GM12878 (cell line): ENCODE results near the gene TAF11L6. TPM values are rescaled to one million over a fixed set of nuclear protein-coding genes. Genes with fewer than 3 reads are reported as not detected.

ENCODE experiments used
- ATAC-seq: fragments of 200-7000 bp; cut with Tn5 transposase; 3 replicates; pipeline ENCODE4 v1.9.1; 2020; ENCODE audit warnings: mild to moderate bottlenecking, moderate library complexity
- BruUV-seq: library from RNA; stranded (reverse); fragments of 400-500 nt; replicated peaks from 2 replicates; lab custom pipeline; 2021; lab: Mats Ljungman, UMichigan
- CTCF ChIA-PET: fragments of 300-600 bp; sonication (Branson Sonifier 250); formaldehyde crosslinking; extraction: SDS; loops from one replicate; lab custom pipeline; 2021; ENCODE audit warnings: inconsistent platforms; lab: Yijun Ruan, JAX
- POLR2A ChIA-PET: fragments of 350-600 bp; formaldehyde crosslinking; extraction: SDS; loops from one replicate; lab custom pipeline; 2021; ENCODE audit warnings: inconsistent platforms; lab: Charles Lee
- RAD21 ChIA-PET: fragments of 300-600 bp; sonication (Branson Sonifier 250); formaldehyde crosslinking; loops from one replicate; lab custom pipeline; 2023; ENCODE audit warnings: antibody characterized with exemption; ENCODE audit not compliant: unreplicated experiment; lab: Charles Lee
- SMC1A ChIA-PET: fragments of 300-600 bp; sonication (Branson Sonifier 250); formaldehyde crosslinking; loops from one replicate; lab custom pipeline; 2023; ENCODE audit not compliant: unreplicated experiment, uncharacterized antibody; lab: Charles Lee
- DNase-seq: peaks from one replicate; pipeline ENCODE4 v3.0.0-alpha.2; 2011; ENCODE audit warnings: low read depth, low spot score
- FAIRE-seq: peaks from 3 replicates; lab custom pipeline; 2011; peaks lifted over from hg19 to GRCh38; lab: Jason Lieb, UNC
- H2AFZ ChIP-seq: 2 replicates; pipeline ENCODE4 v1.6.0; 2011; ENCODE audit warnings: low read depth, low read length, control low read depth; ENCODE audit not compliant: control insufficient read depth
- H3K27ac ChIP-seq: 2 replicates; pipeline ENCODE4 v1.5.1; 2011; ENCODE audit warnings: control low read depth; ENCODE audit not compliant: control insufficient read depth, insufficient read depth
- H3K27me3 ChIP-seq, 2 experiments: replicated peaks in 1 of 2; 2 replicates each; pipeline versions ENCODE4 v1.6.0 to v1.6.1; 2011; ENCODE audit warnings: low read length in 1 of 2; ENCODE audit not compliant: control insufficient read depth in 2 of 2, insufficient read depth in 2 of 2
- H3K36me3 ChIP-seq, 2 experiments: 2 replicates each; pipeline ENCODE4 v1.5.1; 2011; ENCODE audit warnings: low read length in 1 of 2; ENCODE audit not compliant: control insufficient read depth in 2 of 2, insufficient read depth in 2 of 2
- H3K4me1 ChIP-seq: 2 replicates; pipeline ENCODE4 v1.6.1; 2011; ENCODE audit warnings: mild to moderate bottlenecking, low read length, moderate library complexity, mixed read lengths; ENCODE audit not compliant: control insufficient read depth, insufficient read depth
- H3K4me2 ChIP-seq: 2 replicates; pipeline ENCODE4 v1.6.0; 2011; ENCODE audit warnings: control low read depth; ENCODE audit not compliant: control insufficient read depth, insufficient read depth
- H3K4me3 ChIP-seq: fragments of 200-600 bp; sonication (generic); 2 replicates; pipeline ENCODE4 v1.5.1; 2016
- H3K79me2 ChIP-seq: 2 replicates; pipeline ENCODE4 v1.6.0; 2011; ENCODE audit warnings: low read length; ENCODE audit not compliant: control insufficient read depth, insufficient read depth
- H3K9ac ChIP-seq: 2 replicates; pipeline ENCODE4 v1.8.0; 2011; ENCODE audit warnings: low read length, control low read depth, mixed read lengths; ENCODE audit not compliant: control insufficient read depth, insufficient read depth
- H3K9me3 ChIP-seq: replicated peaks from 3 replicates; pipeline ENCODE4 v1.5.1; 2011; ENCODE audit warnings: mild to moderate bottlenecking, low read length; ENCODE audit not compliant: control insufficient read depth, insufficient read depth
- H4K20me1 ChIP-seq: 2 replicates; pipeline ENCODE4 v1.6.0; 2011; ENCODE audit not compliant: control insufficient read depth, insufficient read depth
- BHLHE40 ChIP-seq, 2 experiments: fragments of 450-650 bp in 1 of 2; IDR thresholded peaks; 2 replicates each; pipeline ENCODE4 v1.6.1; 2011 to 2017; ENCODE audit warnings: low read depth in 2 of 2, borderline replicate concordance in 1 of 2, improper control_type of control experiment in 1 of 2, low read length in 1 of 2, mild to moderate bottlenecking in 1 of 2
- BRCA1 ChIP-seq: IDR thresholded peaks from 2 replicates; pipeline ENCODE4 v1.6.1; 2011; ENCODE audit warnings: low read depth, low read length, improper control_type of control experiment
- EGR1 ChIP-seq, 2 experiments: IDR thresholded peaks; 1 replicate in 1 of 2; 2 replicates in 1 of 2; pipeline ENCODE4 v1.6.1; 2011 to 2012; ENCODE audit warnings: low read depth in 2 of 2, low read length in 2 of 2, borderline replicate concordance in 1 of 2, mild to moderate bottlenecking in 1 of 2, moderate library complexity in 1 of 2
- MEF2A ChIP-seq: IDR thresholded peaks from 2 replicates; pipeline ENCODE4 v1.6.1; 2011; ENCODE audit warnings: low read depth, mild to moderate bottlenecking, low read length, moderate library complexity; ENCODE audit not compliant: insufficient read depth
- MYB ChIP-seq: fragments of 150-350 bp; IDR thresholded peaks from 2 replicates; pipeline ENCODE4 v1.6.1; 2014; ENCODE audit warnings: mild to moderate bottlenecking, low read depth, low read length, borderline replicate concordance
- NR2C2 ChIP-seq: IDR thresholded peaks from 2 replicates; pipeline ENCODE4 v1.6.1; 2011; ENCODE audit warnings: borderline replicate concordance, low read depth; ENCODE audit not compliant: control insufficient read depth, insufficient read length
- PAX8 ChIP-seq: fragments of 450-650 bp; IDR thresholded peaks from 2 replicates; pipeline ENCODE4 v1.6.1; 2017; ENCODE audit warnings: mild to moderate bottlenecking, moderate library complexity
- POLR2AphosphoS5 ChIP-seq: IDR thresholded peaks from 2 replicates; pipeline ENCODE4 v1.6.1; 2011; ENCODE audit warnings: mild to moderate bottlenecking, low read length, inconsistent platforms
- RAD51 ChIP-seq: fragments of 450-650 bp; IDR thresholded peaks from 2 replicates; pipeline ENCODE4 v1.6.1; 2016; ENCODE audit warnings: moderate library complexity, mild to moderate bottlenecking, inconsistent platforms
- WGBS: methylation state at CpG from one replicate; pipeline ENCODE4 v1.1.6; 2016; ENCODE audit warnings: low lambda C conversion rate; ENCODE audit not compliant: insufficient replicate concordance, insufficient coverage; ENCODE audit errors: missing lambda C conversion rate; 5-methylcytosine and 5-hydroxymethylcytosine counted together
- in situ Hi-C: fragments of 300-500 bp; cut with MboI; formaldehyde crosslinking; loops from 9 replicates; pipeline ENCODE4 v1.14.3; 2018; ENCODE audit warnings: mixed read lengths
- intact Hi-C: fragments of 100-400 bp; cut with micrococcal nuclease; formaldehyde crosslinking; loops from one replicate; pipeline ENCODE4 v1.14.2; 2022; ENCODE audit not compliant: unreplicated experiment
- polyA plus RNA-seq, 11 experiments: library from polyadenylated mRNA; depleted of rRNA in 4 of 11; unstranded in 6 of 11; stranded (reverse) in 5 of 11; fragments of >200 nt; fragmentation: Nextera tagmentation in 4 of 11; fragmentation: Illumina TruSeq in 1 of 11; extraction: Ambion mirVana in 4 of 11; extraction: Trizol in 1 of 11; gene quantifications; 1 replicate in 1 of 11; 2 replicates in 10 of 11; pipeline versions ENCODE4 v1.2.1 to v1.2.3, GENCODE V29; 2011 to 2016; ENCODE audit warnings: inconsistent platforms in 2 of 11, missing spikeins in 2 of 11, low read depth in 1 of 11
- total RNA-seq, 4 experiments: library from RNA; depleted of rRNA in 3 of 4; stranded (reverse); fragments of >200 nt in 3 of 4; fragmentation: Illumina TruSeq in 1 of 4; extraction: Trizol in 1 of 4; gene quantifications; 2 replicates each; pipeline versions ENCODE4 v1.2.1 to v1.2.3, GENCODE V29; 2013 to 2021
- TF ChIP-seq, protein P1 (sequence below): fragments of 450-650 bp; formaldehyde crosslinking; IDR thresholded peaks from 2 replicates; pipeline ENCODE4 v1.5.0; 2022; ENCODE audit warnings: mild to moderate bottlenecking, missing genetic modification characterization
- TF ChIP-seq, protein P2 (sequence below): fragments of 450-650 bp; IDR thresholded peaks from 2 replicates; pipeline ENCODE4 v1.6.1; 2017; ENCODE audit warnings: antibody characterized with exemption, mild to moderate bottlenecking, moderate library complexity
- TF ChIP-seq, protein P3 (sequence below): fragments of 150-350 bp; IDR thresholded peaks from 2 replicates; pipeline ENCODE4 v1.6.1; 2014; ENCODE audit warnings: mild to moderate bottlenecking, low read depth, low read length
- TF ChIP-seq, protein P4 (sequence below): IDR thresholded peaks from 2 replicates; pipeline ENCODE4 v1.6.1; 2012; ENCODE audit warnings: mild to moderate bottlenecking, low read depth, low read length

Gene TAF11L6
- total and polyA plus RNA-seq, 10 of the 15 experiments (the other 5 are each of a cell fraction or from before 2014, with no cell fraction given): not detected

GRCh38 chr5:17482790-17483189 lies 45.7 kb upstream of the TAF11L6 start:
- ChIA-PET SMC1A (no interaction called here), CTCF (no interaction called here), RAD21 (no interaction called here), POLR2A (no interaction called here)
- no peak overlapping the region for H3K9ac ChIP-seq
- no peak overlapping the region for H3K4me3 ChIP-seq
- no peaks in the 10 kb centered on the region for H3K4me1 ChIP-seq
- in situ Hi-C loops: no loop called here
- no peak overlapping the region for H2AFZ ChIP-seq
- H4K20me1 ChIP-seq: no peaks in the 10 kb centered on the region
- H3K27ac ChIP-seq: no peak overlapping the region
- DNase-seq: no peak
- H3K79me2 ChIP-seq: no peaks in the 10 kb centered on the region
- no peaks in the 10 kb centered on the region for H3K9me3 ChIP-seq
- no peak for FAIRE-seq
- no peaks in the 10 kb centered on the region for H3K36me3 ChIP-seq
- WGBS: 22% methylated on average over 2 of the region's 2 CpGs
- no TSS peak for BruUV-seq
- no peak overlapping the region for H3K4me2 ChIP-seq
- ATAC-seq: no peak
- intact Hi-C loops: loop anchor here (10.0 kb wide), 1 partner anchor 268 kb away; the partner anchor contains the start of gene BASP1
- H3K27me3 ChIP-seq: no peaks in the 10 kb centered on the region; a peak in 1 of 4 replicates
- TF ChIP-seq BRCA1 (no peak), POLR2AphosphoS5 (no peak), BHLHE40 (IDR thresholded peaks at IDR 0.05; ENCODE audit: borderline replicate concordance in 1 of 2, low read depth in 2 of 2, low read length in 1 of 2) (no peak), RAD51 (no peak), EGR1 (IDR thresholded peaks at IDR 0.05; ENCODE audit: borderline replicate concordance in 1 of 2, low read depth in 2 of 2, low read length in 2 of 2) (no peak), PAX8 (no peak), MYB (no peak), NR2C2 (no peak), MEF2A (no peak)
- TF ChIP-seq, protein P1, sequence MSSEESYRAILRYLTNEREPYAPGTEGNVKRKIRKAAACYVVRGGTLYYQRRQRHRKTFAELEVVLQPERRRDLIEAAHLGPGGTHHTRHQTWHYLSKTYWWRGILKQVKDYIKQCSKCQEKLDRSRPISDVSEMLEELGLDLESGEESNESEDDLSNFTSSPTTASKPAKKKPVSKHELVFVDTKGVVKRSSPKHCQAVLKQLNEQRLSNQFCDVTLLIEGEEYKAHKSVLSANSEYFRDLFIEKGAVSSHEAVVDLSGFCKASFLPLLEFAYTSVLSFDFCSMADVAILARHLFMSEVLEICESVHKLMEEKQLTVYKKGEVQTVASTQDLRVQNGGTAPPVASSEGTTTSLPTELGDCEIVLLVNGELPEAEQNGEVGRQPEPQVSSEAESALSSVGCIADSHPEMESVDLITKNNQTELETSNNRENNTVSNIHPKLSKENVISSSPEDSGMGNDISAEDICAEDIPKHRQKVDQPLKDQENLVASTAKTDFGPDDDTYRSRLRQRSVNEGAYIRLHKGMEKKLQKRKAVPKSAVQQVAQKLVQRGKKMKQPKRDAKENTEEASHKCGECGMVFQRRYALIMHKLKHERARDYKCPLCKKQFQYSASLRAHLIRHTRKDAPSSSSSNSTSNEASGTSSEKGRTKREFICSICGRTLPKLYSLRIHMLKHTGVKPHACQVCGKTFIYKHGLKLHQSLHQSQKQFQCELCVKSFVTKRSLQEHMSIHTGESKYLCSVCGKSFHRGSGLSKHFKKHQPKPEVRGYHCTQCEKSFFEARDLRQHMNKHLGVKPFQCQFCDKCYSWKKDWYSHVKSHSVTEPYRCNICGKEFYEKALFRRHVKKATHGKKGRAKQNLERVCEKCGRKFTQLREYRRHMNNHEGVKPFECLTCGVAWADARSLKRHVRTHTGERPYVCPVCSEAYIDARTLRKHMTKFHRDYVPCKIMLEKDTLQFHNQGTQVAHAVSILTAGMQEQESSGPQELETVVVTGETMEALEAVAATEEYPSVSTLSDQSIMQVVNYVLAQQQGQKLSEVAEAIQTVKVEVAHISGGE (CRISPR knock-in tag): no peak
- TF ChIP-seq, protein P2, sequence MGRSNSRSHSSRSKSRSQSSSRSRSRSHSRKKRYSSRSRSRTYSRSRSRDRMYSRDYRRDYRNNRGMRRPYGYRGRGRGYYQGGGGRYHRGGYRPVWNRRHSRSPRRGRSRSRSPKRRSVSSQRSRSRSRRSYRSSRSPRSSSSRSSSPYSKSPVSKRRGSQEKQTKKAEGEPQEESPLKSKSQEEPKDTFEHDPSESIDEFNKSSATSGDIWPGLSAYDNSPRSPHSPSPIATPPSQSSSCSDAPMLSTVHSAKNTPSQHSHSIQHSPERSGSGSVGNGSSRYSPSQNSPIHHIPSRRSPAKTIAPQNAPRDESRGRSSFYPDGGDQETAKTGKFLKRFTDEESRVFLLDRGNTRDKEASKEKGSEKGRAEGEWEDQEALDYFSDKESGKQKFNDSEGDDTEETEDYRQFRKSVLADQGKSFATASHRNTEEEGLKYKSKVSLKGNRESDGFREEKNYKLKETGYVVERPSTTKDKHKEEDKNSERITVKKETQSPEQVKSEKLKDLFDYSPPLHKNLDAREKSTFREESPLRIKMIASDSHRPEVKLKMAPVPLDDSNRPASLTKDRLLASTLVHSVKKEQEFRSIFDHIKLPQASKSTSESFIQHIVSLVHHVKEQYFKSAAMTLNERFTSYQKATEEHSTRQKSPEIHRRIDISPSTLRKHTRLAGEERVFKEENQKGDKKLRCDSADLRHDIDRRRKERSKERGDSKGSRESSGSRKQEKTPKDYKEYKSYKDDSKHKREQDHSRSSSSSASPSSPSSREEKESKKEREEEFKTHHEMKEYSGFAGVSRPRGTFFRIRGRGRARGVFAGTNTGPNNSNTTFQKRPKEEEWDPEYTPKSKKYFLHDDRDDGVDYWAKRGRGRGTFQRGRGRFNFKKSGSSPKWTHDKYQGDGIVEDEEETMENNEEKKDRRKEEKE: no peak
- TF ChIP-seq, protein P3, sequence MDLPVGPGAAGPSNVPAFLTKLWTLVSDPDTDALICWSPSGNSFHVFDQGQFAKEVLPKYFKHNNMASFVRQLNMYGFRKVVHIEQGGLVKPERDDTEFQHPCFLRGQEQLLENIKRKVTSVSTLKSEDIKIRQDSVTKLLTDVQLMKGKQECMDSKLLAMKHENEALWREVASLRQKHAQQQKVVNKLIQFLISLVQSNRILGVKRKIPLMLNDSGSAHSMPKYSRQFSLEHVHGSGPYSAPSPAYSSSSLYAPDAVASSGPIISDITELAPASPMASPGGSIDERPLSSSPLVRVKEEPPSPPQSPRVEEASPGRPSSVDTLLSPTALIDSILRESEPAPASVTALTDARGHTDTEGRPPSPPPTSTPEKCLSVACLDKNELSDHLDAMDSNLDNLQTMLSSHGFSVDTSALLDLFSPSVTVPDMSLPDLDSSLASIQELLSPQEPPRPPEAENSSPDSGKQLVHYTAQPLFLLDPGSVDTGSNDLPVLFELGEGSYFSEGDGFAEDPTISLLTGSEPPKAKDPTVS: no peak
- TF ChIP-seq, protein P4, sequence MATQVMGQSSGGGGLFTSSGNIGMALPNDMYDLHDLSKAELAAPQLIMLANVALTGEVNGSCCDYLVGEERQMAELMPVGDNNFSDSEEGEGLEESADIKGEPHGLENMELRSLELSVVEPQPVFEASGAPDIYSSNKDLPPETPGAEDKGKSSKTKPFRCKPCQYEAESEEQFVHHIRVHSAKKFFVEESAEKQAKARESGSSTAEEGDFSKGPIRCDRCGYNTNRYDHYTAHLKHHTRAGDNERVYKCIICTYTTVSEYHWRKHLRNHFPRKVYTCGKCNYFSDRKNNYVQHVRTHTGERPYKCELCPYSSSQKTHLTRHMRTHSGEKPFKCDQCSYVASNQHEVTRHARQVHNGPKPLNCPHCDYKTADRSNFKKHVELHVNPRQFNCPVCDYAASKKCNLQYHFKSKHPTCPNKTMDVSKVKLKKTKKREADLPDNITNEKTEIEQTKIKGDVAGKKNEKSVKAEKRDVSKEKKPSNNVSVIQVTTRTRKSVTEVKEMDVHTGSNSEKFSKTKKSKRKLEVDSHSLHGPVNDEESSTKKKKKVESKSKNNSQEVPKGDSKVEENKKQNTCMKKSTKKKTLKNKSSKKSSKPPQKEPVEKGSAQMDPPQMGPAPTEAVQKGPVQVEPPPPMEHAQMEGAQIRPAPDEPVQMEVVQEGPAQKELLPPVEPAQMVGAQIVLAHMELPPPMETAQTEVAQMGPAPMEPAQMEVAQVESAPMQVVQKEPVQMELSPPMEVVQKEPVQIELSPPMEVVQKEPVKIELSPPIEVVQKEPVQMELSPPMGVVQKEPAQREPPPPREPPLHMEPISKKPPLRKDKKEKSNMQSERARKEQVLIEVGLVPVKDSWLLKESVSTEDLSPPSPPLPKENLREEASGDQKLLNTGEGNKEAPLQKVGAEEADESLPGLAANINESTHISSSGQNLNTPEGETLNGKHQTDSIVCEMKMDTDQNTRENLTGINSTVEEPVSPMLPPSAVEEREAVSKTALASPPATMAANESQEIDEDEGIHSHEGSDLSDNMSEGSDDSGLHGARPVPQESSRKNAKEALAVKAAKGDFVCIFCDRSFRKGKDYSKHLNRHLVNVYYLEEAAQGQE: no peak
